Fibroblast of mammary gland (primary cell): Measurements from ENCODE around the gene CUL9.

Experiments
- DNase-seq: peaks from one replicate; pipeline ENCODE4 v3.0.0-alpha.2; 2010; ENCODE audit warnings: low read depth
- H3K4me3 ChIP-seq: 2 replicates; pipeline ENCODE4 v1.5.1; 2011; ENCODE audit warnings: low read depth, mild to moderate bottlenecking, low read length, moderate library complexity; ENCODE audit not compliant: control insufficient read depth
- TF ChIP-seq, protein P1 (sequence below): conservative IDR thresholded peaks from 2 replicates; pipeline ENCODE4 v1.5.1; 2011; ENCODE audit warnings: low read depth, low read length, inconsistent platforms; ENCODE audit not compliant: control insufficient read depth, insufficient read depth

The CUL9 gene

DNA sequence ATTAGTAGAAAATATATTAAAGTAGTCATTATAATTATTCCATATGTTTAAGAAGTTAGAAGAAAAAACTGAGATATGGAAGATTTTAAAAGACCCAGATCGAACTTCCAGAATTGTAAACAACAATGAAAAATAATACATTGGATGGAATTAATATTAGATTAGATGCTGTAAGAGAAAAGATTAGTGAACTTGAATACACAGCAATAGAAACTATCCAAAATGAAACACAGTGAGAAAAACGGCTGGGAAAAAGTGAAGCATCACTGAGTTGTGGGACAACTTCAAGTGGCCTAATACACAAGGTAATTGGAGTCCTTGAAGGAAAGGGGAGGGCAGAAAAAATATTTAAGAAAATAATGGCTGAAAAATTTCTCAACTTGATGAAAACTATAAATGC lies 57.1 kb downstream of the CUL9 start:
- TF ChIP-seq, protein P1, sequence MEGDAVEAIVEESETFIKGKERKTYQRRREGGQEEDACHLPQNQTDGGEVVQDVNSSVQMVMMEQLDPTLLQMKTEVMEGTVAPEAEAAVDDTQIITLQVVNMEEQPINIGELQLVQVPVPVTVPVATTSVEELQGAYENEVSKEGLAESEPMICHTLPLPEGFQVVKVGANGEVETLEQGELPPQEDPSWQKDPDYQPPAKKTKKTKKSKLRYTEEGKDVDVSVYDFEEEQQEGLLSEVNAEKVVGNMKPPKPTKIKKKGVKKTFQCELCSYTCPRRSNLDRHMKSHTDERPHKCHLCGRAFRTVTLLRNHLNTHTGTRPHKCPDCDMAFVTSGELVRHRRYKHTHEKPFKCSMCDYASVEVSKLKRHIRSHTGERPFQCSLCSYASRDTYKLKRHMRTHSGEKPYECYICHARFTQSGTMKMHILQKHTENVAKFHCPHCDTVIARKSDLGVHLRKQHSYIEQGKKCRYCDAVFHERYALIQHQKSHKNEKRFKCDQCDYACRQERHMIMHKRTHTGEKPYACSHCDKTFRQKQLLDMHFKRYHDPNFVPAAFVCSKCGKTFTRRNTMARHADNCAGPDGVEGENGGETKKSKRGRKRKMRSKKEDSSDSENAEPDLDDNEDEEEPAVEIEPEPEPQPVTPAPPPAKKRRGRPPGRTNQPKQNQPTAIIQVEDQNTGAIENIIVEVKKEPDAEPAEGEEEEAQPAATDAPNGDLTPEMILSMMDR, result no peak
- no peak overlapping the region for H3K4me3 ChIP-seq
- DNase-seq, result no peak

DNA sequence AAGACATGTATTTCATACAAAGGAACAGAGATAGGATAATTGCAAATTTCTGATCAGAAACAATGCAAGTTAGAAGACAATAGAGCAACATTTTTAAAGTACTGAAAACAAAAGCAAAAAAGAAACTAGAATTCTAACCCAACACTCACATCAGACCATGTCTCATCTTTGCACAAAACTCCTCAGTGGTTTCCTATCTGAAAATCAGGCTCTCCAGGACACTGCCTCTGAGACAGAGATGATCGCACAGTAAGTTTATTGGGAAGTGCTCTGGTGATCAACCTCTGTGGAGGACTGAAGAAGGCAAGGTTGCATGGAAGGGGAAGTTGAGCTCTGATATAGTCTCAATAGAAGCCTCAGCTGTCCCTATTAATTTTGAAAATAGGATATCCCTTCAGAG lies 59.0 kb downstream of the CUL9 start:
- DNase-seq, result no peak
- no peak overlapping the region for H3K4me3 ChIP-seq
- TF ChIP-seq, protein P1, result no peak

DNA sequence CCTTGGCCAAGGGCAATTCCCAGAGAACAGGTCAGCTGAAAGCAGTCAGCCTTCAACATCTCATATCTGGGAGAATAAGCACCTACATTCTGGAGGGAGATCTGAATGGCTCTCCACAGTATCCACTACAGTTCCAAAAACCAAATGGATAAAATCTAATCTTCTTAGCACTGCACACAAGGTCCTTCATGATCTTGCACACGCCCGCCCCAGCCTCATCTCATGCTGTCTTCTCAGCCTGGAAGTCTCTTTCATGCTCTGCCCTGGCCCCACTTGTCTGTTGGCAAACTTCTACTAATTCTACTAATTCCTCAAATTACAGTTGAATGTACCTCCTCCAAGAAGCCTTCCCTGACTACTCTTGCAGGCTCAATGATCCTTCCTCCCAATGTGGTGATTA lies 59.5 kb downstream of the CUL9 start:
- TF ChIP-seq, protein P1, result no peak
- no peak for DNase-seq
- no peak overlapping the region for H3K4me3 ChIP-seq

DNA sequence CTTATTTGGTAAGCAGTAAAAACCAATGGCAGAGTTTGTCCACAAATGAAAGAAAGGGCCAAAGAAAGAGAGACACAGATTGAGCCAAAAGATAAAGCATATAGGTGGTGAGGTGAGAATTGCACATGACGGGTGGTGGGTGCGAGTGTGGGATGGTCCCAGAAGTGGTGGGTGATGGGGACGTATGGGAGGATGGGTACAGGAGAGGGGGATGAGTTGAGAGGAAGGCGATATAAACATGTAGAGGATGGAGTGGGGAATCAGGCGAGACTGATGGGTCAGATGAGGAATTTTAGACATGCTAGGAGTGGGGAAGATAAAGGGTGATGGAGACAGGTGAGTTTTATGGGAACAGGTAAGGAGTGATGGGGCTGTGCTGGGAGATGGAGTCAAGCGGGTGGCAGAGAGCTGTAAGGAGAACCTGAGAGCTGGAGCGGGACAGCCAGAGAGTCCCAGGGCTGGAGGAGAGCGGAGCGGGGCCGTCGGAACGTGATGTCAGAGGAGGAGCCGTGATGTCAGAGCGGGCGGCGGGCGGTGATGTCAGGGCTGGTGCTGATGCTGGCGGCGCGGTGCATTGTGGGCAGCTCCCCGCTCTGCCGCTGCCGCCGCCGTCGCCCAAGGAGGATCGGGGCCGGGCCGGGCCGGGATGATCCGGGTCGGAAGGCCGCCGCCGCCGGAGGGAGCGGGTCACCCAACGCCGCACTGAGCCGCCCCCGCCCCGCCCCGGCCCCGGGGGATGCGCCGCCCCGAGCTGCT lies 61.1 kb downstream of the CUL9 start, which contains the start of gene TTBK1:
TTBK1 (plus strand) TSS at position 574 of the 756 bp plus-strand sequence. CDS start 3,180 bp downstream, outside the sequence.
- DNase-seq, result no peak
- TF ChIP-seq, protein P1, result no peak
- no peak within 1 kb of the TSS for H3K4me3 ChIP-seq

DNA sequence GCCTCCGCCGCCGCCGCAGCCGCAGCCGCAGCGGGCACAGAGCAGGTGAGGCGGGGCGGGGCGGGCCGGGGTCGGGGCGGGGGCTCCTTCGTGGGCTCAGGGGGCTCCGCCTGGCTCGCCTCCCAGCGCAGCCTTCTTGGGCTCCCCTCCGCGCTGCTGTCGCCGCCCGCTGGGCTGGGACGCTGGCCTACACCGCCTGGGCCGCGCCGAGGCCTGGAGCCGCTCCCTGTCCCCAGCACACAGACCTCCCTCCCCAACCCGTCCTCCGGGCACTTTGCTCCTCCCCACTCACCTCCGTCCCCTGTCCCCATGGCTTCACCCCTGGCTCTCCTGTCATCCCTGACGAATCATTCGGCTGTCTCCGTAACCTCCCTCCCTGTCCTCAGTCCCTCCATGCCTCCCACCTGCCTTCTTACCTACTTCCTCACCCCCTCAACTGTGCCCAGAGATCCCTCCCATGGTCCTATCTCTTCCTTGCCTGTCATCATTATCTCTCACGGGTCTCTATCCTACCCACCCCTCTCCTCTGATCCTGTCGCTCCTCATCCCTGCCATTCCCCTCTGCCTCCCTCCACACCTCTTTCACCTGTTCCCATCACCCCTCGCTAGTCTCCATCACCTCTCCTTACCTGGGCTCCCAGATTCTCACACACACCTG lies 61.8 kb downstream of the CUL9 start:
- TF ChIP-seq, protein P1, result no peak

DNA sequence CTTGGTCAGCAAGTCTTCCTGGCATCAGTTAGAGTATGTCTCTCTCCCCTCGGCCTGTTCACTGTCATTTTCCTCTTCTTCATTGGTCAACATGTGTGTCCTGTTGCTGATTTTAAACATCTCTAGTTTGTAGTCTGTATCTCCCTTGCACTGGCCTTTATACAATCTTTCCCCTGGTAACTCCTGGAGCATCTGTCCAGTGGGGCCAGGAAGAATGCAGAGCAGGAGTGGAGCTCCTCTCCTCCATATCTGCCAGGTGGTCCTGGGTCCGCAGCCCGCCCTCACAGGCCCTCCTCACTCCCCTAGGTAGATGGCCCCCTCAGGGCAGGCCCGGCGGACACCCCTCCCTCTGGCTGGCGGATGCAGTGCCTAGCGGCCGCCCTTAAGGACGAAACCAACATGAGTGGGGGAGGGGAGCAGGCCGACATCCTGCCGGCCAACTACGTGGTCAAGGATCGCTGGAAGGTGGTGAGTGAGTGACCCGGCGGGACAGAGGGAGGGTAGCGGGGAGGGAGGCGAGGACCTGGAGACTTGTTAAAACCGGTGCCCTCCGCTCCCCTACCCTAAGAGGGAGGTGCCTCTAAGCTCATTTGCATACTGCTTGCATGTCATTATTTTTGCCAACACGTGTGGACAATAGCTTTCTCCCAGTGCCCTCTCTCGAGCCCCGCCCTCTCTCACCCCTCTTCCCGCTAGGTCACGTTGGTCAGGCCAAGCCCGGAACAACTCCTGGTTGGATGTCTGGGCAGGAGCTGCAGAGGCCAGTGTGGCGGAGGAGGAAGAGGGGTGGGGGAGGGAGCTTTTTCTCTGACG lies 64.5 kb downstream of the CUL9 start:
- TF ChIP-seq, protein P1, result no peak
- no peak for DNase-seq
- peak overlapping the region; percentile 40 for H3K4me3 ChIP-seq

More for the DNA sequence above, 61.8 kb downstream of the CUL9 start:
- H3K4me3 ChIP-seq, result no peak overlapping the region
- no peak for DNase-seq
